Measurements from ENCODE around the gene NFASC.

DNA sequence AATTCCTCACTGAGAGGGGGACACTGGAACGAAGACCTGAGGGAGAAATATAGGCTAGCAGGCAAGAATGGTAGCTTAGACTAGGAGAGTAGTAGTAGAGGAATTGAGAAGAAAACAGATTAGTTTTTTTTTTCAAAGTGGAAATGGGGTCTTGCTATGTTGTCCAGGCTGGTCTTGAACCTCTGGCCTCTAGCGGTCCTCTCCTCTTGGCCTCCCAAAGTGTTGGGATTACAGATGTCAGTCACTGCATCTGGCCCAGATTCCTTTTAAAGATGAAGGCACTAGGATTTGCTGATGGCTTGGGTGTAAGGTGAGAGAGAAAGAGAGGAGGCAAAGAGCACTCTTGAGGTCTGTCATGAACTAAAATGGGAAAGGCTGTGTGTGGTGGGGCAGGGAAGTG, 30.1 kb downstream of the NFASC start:
- TF ChIP-seq, protein P1, sequence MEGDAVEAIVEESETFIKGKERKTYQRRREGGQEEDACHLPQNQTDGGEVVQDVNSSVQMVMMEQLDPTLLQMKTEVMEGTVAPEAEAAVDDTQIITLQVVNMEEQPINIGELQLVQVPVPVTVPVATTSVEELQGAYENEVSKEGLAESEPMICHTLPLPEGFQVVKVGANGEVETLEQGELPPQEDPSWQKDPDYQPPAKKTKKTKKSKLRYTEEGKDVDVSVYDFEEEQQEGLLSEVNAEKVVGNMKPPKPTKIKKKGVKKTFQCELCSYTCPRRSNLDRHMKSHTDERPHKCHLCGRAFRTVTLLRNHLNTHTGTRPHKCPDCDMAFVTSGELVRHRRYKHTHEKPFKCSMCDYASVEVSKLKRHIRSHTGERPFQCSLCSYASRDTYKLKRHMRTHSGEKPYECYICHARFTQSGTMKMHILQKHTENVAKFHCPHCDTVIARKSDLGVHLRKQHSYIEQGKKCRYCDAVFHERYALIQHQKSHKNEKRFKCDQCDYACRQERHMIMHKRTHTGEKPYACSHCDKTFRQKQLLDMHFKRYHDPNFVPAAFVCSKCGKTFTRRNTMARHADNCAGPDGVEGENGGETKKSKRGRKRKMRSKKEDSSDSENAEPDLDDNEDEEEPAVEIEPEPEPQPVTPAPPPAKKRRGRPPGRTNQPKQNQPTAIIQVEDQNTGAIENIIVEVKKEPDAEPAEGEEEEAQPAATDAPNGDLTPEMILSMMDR (IDR thresholded peaks at IDR 0.05; ENCODE audit: extremely low read depth in 1 of 2, insufficient read depth in 1 of 2, low read depth in 1 of 2, low read length in 2 of 2): no peak
- TF ChIP-seq POLR2A (IDR thresholded peaks at IDR 0.05; ENCODE audit: low read depth, low read length) (no peak), JUN (IDR thresholded peaks at IDR 0.05; ENCODE audit: borderline replicate concordance, insufficient read depth, insufficient read length, low read depth) (no peak), EZH2 (IDR thresholded peaks at IDR 0.05; ENCODE audit: borderline replicate concordance, low read depth, low read length, severe bottlenecking) (no peak)
